ENCODE measurements around the gene FATE1. TPM values are rescaled to one million over a fixed set of nuclear protein-coding genes. Genes with fewer than 3 reads are reported as not detected.

Gene FATE1
- total and polyA plus RNA-seq, 2 donors (not counting 1 experiment from before 2014, with no cell fraction given): not detected

DNA sequence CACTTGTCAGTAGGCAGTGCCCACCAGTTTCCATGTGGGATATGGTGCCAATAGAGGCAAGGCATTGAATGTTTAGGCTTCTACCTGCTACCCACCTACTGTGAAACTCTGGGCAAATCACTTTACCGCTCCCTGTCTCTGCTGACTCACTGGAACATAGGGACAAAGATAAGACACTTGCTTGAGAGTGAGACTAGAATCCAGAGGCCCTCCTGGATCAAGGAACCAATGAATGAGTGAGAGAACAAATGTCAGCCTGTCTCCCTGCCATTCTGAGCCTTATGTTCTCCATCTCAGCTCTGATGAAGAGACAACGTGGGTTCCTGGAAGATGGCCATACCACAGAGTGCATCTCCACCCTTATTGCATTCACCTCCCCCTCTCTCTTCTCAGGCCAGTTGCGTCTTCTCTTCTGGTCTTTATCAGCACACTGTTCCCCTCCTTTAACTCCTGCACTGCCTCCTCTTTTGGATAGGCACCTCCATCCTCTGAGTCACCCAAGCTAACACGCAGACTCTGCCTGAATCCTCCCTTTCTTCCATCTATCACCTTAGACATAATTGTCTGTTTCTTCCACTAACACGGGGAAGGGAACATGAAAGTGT lies 35.9 kb upstream of the FATE1 start:
- Histone ChIP-seq H2AFZ (ENCODE audit: low read length) (no peak overlapping the region), H3K36me3 (ENCODE audit: control insufficient read depth, insufficient read depth, low read length) (no peaks in the 10 kb centered on the region), H3K4me2 (ENCODE audit: extremely low read depth, insufficient read depth, low read length) (no peak overlapping the region), H3K9ac (ENCODE audit: insufficient read depth, low read length) (no peak overlapping the region), H3K27me3 (ENCODE audit: control insufficient read depth, insufficient read depth, low read length) (no peaks in the 10 kb centered on the region), H3K27ac (ENCODE audit: insufficient read depth, low read length) (no peak overlapping the region), H3K9me3 (ENCODE audit: control insufficient read depth, insufficient read depth, low read depth, low read length) (no peaks in the 10 kb centered on the region), H3K79me2 (ENCODE audit: control insufficient read depth, insufficient read depth, low read length) (no peaks in the 10 kb centered on the region), H3K4me1 (ENCODE audit: control insufficient read depth, extremely low read depth, insufficient read depth, low read length) (no peaks in the 10 kb centered on the region), H3K4me3 (replicated peaks in 1 of 4; ENCODE audit: control extremely low read depth in 1 of 4, insufficient read depth in 1 of 4, low read depth in 3 of 4, low read length in 4 of 4) (no peak overlapping the region), H4K20me1 (ENCODE audit: control insufficient read depth, extremely low read depth, insufficient read depth, low read length) (no peaks in the 10 kb centered on the region)
- no peak for DNase-seq (ENCODE audit: low read depth in 2 of 2)
- no peak for TF ChIP-seq EZH2 (IDR thresholded peaks at IDR 0.05; ENCODE audit: low read length, missing control alignments)
- TF ChIP-seq, protein P1, sequence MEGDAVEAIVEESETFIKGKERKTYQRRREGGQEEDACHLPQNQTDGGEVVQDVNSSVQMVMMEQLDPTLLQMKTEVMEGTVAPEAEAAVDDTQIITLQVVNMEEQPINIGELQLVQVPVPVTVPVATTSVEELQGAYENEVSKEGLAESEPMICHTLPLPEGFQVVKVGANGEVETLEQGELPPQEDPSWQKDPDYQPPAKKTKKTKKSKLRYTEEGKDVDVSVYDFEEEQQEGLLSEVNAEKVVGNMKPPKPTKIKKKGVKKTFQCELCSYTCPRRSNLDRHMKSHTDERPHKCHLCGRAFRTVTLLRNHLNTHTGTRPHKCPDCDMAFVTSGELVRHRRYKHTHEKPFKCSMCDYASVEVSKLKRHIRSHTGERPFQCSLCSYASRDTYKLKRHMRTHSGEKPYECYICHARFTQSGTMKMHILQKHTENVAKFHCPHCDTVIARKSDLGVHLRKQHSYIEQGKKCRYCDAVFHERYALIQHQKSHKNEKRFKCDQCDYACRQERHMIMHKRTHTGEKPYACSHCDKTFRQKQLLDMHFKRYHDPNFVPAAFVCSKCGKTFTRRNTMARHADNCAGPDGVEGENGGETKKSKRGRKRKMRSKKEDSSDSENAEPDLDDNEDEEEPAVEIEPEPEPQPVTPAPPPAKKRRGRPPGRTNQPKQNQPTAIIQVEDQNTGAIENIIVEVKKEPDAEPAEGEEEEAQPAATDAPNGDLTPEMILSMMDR (conservative IDR thresholded peaks at IDR 0.05 in 1 of 2, IDR thresholded peaks at IDR 0.05 in 1 of 2; ENCODE audit: low read depth in 1 of 2, low read length in 2 of 2): no peak

DNA sequence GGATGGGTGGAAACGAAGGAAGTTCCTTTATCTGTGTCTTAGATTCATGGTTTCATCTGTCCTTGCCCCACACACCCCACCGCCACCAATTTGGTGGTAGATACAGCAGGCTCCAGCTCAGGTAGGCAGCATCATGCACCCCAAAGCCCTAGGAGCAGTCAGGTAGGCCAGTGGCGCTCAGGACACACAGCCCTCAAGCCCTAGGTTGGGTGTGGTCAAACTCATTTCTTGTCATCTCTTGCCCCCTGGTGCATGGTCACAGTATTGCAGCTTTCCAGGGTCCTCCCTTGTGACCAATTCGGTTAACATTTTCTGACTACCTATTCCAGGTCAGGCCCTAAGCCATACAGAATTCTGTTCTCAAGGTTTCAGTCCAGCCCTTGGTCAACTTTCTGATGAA lies 35.0 kb upstream of the FATE1 start:
- TF ChIP-seq, protein P1 (conservative IDR thresholded peaks at IDR 0.05 in 1 of 2, IDR thresholded peaks at IDR 0.05 in 1 of 2; ENCODE audit: low read depth in 1 of 2, low read length in 2 of 2): peak; percentile 31 to 40
- no peak for TF ChIP-seq EZH2 (IDR thresholded peaks at IDR 0.05; ENCODE audit: low read length, missing control alignments)
- Histone ChIP-seq H3K9ac (ENCODE audit: insufficient read depth, low read length) (no peak overlapping the region), H3K27ac (ENCODE audit: insufficient read depth, low read length) (no peak overlapping the region), H3K79me2 (ENCODE audit: control insufficient read depth, insufficient read depth, low read length) (no peaks in the 10 kb centered on the region), H3K27me3 (ENCODE audit: control insufficient read depth, insufficient read depth, low read length) (no peaks in the 10 kb centered on the region), H2AFZ (ENCODE audit: low read length) (no peak overlapping the region), H3K9me3 (ENCODE audit: control insufficient read depth, insufficient read depth, low read depth, low read length) (no peaks in the 10 kb centered on the region), H3K36me3 (ENCODE audit: control insufficient read depth, insufficient read depth, low read length) (no peaks in the 10 kb centered on the region), H3K4me1 (ENCODE audit: control insufficient read depth, extremely low read depth, insufficient read depth, low read length) (no peaks in the 10 kb centered on the region), H3K4me2 (ENCODE audit: extremely low read depth, insufficient read depth, low read length) (no peak overlapping the region), H3K4me3 (replicated peaks in 1 of 4; ENCODE audit: control extremely low read depth in 1 of 4, insufficient read depth in 1 of 4, low read depth in 3 of 4, low read length in 4 of 4) (no peak overlapping the region), H4K20me1 (ENCODE audit: control insufficient read depth, extremely low read depth, insufficient read depth, low read length) (no peaks in the 10 kb centered on the region)
- peak in 1 of 2 donors; percentile 2 for DNase-seq (ENCODE audit: low read depth in 2 of 2)

DNA sequence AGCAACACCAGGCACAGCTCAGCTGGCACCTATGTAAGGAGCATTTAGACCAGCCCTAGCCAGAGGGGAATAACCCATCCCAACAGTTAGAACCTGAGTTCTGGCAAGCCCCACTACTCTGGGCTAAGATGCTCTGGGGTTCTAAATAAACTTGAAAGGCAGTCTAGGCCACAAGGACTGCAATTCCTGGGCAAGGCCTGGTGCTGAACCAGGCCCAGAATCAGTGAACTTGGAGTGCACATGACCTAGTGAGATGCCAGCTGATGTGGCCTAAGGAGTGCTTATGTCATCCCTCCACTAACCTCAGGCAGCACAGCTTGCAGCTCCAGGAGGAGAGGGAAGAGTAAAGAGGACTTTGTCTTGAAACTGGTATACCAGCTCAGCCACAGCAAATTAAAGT lies 28.2 kb upstream of the FATE1 start:
- Histone ChIP-seq H2AFZ (ENCODE audit: low read length) (no peak overlapping the region), H3K4me2 (ENCODE audit: extremely low read depth, insufficient read depth, low read length) (no peak overlapping the region), H3K36me3 (ENCODE audit: control insufficient read depth, insufficient read depth, low read length) (no peaks in the 10 kb centered on the region), H3K9ac (ENCODE audit: insufficient read depth, low read length) (no peak overlapping the region), H3K4me3 (replicated peaks in 1 of 4; ENCODE audit: control extremely low read depth in 1 of 4, insufficient read depth in 1 of 4, low read depth in 3 of 4, low read length in 4 of 4) (no peak overlapping the region), H3K27me3 (ENCODE audit: control insufficient read depth, insufficient read depth, low read length) (no peaks in the 10 kb centered on the region), H3K27ac (ENCODE audit: insufficient read depth, low read length) (no peak overlapping the region), H3K4me1 (ENCODE audit: control insufficient read depth, extremely low read depth, insufficient read depth, low read length) (no peaks in the 10 kb centered on the region), H3K79me2 (ENCODE audit: control insufficient read depth, insufficient read depth, low read length) (no peaks in the 10 kb centered on the region), H3K9me3 (ENCODE audit: control insufficient read depth, insufficient read depth, low read depth, low read length) (no peaks in the 10 kb centered on the region), H4K20me1 (ENCODE audit: control insufficient read depth, extremely low read depth, insufficient read depth, low read length) (no peaks in the 10 kb centered on the region)
- no peak for DNase-seq (ENCODE audit: low read depth in 2 of 2)
- TF ChIP-seq EZH2 (IDR thresholded peaks at IDR 0.05; ENCODE audit: low read length, missing control alignments): no peak
- TF ChIP-seq, protein P1 (conservative IDR thresholded peaks at IDR 0.05 in 1 of 2, IDR thresholded peaks at IDR 0.05 in 1 of 2; ENCODE audit: low read depth in 1 of 2, low read length in 2 of 2): no peak

Measured in fibroblast of lung (primary cell).